HG03108 (cell line): ENCODE results near the gene PTPRD.

ENCODE experiments used
- ATAC-seq: cut with Tn5 transposase; IDR thresholded peaks from one replicate; pipeline ENCODE4 v1.9.1; 2021; ENCODE audit warnings: moderate library complexity; ENCODE audit not compliant: unreplicated experiment

PTPRD gene

DNA sequence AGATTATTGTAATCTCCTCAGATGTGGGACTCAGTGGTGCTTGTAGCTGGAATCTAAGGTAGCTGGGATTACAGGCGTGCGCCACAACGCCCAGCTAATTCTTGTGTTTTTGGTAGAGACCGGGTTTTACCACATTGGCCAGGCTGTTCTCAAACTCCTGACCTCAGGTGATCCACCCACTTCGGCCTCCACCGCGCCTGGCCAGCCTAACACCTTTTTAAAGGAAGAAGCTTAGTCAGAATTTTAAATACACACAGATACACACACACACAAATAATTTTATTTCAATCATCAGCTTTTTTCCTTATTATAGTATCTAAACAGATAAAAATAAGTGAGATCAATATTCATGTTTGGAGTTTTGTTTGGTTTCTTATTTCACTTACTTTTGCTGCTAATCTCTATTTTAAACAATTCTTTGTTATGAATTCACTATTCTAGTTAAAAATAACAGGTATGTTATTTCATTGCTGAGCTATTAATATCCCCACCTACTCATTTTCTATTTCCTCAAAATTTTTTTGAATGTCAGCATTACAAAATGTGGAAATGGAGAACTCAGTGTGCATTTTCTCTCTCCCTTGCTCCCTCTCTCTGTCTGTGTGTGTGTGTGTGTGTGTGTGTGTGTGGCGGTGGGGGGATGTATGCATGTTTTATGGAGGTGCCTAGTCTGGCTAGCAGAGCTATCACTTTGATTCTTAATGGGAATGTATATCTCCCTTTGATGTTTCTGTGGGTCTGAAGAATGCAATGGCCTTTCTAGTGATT, 1852.6 kb downstream of the PTPRD start:
- no peak for ATAC-seq

- no peak for ATAC-seq
These were observed 1854.9 kb downstream of the PTPRD start for GRCh38 chr9:8757881-8758280.

DNA sequence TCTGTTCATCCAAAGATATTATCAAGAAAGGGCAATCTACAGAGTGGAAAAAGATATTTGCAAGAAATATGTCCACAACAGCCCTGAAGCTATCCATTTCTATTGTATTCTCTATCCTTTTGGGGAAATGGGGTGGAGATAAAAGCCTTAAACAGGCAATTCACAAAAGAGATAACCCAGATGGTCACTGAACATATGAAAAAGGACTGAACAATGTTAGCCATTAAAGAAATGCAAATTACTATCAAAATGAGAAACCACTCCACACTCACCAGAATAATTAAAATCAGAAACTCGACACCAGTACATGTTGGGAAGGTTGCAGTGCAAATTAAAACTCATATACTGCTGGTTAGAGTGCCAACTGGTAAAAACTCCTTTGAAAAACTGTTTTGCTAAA, 1858.1 kb downstream of the PTPRD start:
- no peak for ATAC-seq

DNA sequence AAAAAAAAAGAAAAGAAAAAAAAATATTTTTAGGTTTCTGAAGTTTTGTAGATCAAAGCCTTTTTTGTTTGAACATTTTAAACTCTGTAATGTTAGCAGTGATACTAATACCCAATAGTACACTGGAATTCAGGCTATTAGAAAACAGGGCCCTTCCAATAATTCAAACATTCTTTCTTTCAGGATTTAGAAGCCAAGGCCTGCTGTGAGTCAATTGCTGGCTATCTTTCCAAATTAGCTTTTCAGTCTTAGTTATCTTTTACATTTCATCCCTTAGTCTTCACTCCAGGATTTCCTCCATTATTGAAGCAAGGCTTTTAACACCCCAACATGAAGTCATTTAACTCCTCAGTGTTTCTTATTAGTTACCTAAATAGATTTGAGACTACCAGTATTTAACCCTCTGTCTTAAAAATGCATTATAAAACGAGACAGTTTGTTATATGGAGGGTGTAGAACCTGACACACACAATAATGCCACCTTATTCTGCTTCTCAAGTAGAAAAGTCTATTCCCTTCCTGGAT, 1861.3 kb downstream of the PTPRD start:
- no peak for ATAC-seq

DNA sequence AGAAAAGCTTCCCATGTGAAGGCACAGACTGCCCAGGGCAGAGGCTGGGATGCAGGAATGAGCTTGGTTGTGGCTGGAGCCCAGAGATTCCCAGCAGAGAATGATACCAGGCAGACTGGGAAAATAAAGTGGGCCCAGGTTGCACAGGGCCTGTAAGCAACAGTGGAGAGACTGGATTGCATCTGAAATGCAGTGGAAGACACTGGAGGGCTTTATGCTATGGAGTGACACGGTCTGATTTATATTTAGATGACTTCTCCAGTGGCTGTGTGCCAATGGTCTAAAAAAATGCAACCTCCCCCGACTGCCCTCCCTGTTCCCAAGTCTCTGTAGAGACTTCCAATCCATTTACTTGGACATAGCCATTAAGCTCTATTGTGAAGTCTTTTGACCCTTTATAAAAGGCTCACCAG, 1862.2 kb downstream of the PTPRD start:
- ATAC-seq = no peak

DNA sequence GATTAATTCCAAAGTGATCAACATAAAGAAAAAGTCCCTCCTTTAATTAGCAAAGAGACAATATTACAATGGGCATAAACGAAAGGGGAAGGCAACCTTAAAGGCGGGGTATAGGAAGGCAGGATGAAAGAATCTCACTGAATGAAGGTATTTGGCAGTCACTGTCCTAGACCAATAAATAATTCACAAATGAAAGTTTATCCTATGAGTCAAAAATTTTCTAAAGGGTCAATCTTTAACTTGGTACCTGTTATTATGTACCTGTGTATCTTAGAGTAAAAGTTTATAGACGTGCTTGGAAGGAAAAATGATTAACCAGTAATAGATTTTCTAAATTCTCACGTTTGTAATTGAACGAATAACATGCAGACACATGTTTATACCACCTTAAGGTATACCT, 1867.5 kb downstream of the PTPRD start:
- no peak for ATAC-seq

DNA sequence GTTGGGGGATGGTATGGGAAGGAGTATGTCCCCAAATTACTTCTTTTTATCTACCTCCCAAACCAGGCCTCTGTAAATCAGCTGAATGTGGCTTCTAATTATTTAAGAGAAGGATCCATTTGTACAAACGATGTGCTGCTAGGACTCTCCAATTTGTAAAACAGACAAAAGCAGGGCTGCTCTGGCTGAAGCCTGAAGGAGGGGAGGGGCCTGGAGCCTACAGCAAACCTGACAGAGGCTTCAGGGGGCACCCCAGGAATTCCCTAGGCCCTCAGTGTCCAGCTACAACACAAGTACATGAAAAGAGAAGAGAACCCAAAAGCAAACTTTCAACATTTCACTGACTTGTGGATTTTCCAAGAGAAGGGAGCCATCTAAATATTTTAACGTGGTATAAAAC, 1873.9 kb downstream of the PTPRD start:
- ATAC-seq = no peak

DNA sequence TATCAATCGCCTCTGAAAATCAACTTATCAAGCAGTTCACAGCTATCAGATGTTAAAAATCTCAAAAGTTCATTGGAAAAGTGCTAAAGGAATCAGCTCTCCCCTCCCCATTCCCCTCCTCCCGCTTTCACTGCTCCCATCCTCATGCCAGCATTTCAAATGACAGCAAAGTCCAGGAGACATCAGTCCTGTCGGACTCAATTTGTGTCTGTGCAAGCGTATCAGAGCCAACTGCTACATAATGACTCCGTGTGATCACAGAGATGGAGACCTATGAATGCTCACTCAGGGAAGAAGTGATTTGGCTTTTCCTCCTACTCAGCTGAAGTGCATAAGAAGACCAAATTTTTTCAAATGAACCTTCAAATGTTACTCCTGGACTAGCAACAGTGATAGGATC, 1876.0 kb downstream of the PTPRD start:
- ATAC-seq = no peak

GRCh38 chr9:8734760-8735159, 1878.0 kb downstream of the PTPRD start:
- ATAC-seq = no peak

DNA sequence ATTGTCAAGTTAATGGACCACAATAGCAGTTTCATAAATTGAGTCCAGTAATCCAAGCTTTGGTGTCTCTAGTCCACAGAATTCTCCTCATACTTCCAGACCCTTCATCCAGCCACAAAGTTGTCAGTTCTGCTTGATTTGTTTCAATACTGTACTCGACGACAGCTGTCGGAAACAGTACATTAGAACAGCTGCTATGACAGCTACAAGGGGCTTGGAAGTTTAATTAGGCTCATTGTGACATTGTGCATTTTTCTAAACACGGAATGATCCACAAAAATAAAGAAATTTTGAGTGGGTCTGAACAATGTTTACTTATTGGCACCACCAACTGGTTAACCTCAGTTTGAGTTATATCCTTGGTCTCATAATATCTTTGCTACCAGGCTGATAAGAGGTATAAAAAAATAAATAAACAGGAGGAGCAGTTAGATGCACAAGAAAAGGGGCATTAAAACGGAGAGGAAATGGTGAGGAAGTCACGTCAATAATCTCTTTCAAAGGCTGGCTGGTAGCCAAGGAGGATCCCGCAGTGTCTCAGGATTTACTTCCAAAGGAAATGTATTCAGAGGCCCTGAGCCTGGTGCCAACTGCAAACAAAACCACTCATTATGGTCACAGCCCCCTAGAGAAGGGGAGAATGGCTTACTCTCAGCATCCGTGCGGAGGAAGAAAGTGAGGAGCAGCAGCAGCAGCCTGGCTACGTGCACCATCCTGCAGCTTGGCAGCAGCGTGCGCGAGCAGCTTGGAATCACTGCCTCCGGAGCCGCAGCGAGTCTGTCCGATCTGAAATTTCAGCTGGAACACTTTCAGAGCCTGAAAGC, 1879.5 kb downstream of the PTPRD start:
- ATAC-seq = no peak

DNA sequence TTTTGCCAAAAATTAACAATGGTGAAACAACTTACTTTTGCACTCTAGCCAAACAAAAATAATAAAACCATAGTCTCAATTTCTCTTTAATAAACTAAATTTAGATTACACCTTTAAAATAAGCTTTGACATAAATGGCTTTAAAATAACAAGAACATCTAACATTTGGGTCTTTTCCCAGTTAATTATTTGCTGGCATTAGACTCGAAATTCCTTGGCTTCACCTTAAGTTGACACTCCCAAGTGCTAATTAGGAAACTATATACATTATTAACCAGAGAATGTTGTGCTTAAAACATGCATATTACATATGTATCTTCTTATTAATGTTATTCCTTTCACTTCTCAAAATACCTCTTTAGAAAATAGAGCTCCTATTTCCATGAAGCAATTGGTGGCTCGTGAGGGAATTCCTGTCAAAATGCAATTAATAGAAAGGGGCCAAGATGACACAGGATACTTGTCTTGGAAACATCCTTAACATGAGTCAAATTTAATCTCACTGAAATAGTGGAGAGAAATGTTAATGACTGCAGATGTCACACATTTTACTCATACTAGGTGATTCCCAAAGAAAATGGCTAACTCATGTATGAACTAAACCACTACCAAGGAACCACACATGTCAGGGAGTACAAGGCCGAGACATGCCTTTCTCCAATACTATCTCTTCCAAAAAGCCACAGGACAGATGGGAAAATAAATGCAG, 1880.3 kb downstream of the PTPRD start:
- no peak for ATAC-seq

GRCh38 chr9:8730618-8731017, 1882.2 kb downstream of the PTPRD start:
- ATAC-seq = no peak

GRCh38 chr9:8728910-8729309, 1883.9 kb downstream of the PTPRD start:
- ATAC-seq = no peak

GRCh38 chr9:8727191-8727590, 1885.6 kb downstream of the PTPRD start:
- no peak for ATAC-seq

- no peak for ATAC-seq
These were observed 1886.1 kb downstream of the PTPRD start for GRCh38 chr9:8726692-8727091.

DNA sequence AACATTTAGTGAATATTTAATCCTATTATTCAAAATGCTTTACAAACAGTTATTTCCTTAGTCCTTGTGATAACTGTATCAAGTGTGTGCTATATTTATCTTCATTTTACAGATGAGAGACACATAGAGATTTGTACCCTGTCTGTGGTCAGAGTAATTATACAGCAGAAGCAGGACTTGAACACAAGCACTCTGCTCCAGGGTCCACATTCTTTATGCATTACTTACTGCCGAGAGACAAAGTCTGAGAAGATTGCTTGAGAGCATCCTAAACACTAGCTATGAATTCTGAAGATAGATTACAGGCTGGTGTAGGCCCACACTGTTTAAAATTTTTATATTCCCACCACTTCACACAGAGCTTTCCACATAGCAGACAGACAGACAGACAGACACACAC, 1887.2 kb downstream of the PTPRD start:
- no peak for ATAC-seq

DNA sequence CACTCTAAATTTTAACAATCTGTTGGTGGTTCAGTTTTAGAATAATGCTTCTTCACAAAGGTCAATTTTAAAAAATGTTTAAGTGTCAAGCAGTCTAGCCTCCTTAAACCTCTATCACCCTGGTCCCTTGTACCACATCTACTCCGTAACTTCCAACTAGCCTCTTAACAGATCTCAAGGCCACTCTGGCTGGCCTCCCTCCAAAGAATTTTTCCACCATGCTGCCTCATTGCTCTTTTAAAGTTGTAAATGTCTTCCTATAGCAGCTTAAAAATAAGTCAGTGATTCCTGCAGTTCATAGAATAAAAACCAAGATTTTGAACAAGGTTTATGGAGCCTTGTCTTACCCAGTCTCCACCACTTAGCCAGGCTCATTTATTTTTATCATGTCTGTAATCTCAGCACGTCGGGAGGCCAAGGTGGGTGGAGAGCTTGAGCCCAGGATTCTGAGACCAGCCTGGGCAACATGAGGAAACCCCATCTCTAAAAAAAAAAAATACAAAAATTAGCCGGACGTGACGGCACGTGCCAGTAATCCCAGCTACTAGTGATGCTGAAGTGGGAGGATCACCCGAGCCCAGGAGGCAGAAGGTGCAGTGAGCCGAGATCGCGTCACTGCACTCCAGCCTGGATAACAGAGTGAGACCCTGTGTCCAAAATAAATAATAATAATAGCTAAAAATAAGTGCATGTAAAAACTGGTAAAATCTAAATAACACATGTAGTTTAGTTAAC, 1888.4 kb downstream of the PTPRD start:
- ATAC-seq = no peak

DNA sequence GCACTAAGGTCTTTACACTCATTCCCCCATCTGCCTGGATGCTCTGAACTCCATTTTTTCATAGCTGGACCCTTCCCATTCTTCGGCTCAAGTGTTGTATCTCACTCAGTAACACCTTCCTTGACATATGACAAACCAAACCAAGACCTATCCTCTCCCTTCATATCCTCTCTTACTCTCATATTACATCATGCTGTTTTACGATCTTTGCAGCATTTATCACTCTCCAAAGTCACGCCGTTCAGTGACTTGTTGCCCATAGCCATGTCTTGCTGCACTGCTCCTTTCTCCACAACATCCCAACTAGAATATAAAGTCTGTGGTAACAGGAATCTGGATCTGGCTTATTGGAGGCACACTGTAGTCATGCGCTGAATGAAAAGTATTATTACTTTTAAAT, 1889.6 kb downstream of the PTPRD start:
- no peak for ATAC-seq

- ATAC-seq = no peak
These were observed 1892.8 kb downstream of the PTPRD start for GRCh38 chr9:8719833-8720486.

- ATAC-seq = no peak
These were observed 1894.6 kb downstream of the PTPRD start for GRCh38 chr9:8718121-8718725.
